GM12878 (cell line): ENCODE results near the gene TTLL8. TPM values are rescaled to one million over a fixed set of nuclear protein-coding genes. Genes with fewer than 3 reads are reported as not detected.

Experiments
- ATAC-seq: fragments of 200-7000 bp; cut with Tn5 transposase; 3 replicates; pipeline ENCODE4 v1.9.1; 2020; ENCODE audit warnings: mild to moderate bottlenecking, moderate library complexity
- BruUV-seq: library from RNA; stranded (reverse); fragments of 400-500 nt; replicated peaks from 2 replicates; lab custom pipeline; 2021; lab: Mats Ljungman, UMichigan
- CTCF ChIA-PET: fragments of 300-600 bp; sonication (Branson Sonifier 250); formaldehyde crosslinking; extraction: SDS; loops from one replicate; lab custom pipeline; 2021; ENCODE audit warnings: inconsistent platforms; lab: Yijun Ruan, JAX
- POLR2A ChIA-PET: fragments of 350-600 bp; formaldehyde crosslinking; extraction: SDS; loops from one replicate; lab custom pipeline; 2021; ENCODE audit warnings: inconsistent platforms; lab: Charles Lee
- RAD21 ChIA-PET: fragments of 300-600 bp; sonication (Branson Sonifier 250); formaldehyde crosslinking; loops from one replicate; lab custom pipeline; 2023; ENCODE audit warnings: antibody characterized with exemption; ENCODE audit not compliant: unreplicated experiment; lab: Charles Lee
- SMC1A ChIA-PET: fragments of 300-600 bp; sonication (Branson Sonifier 250); formaldehyde crosslinking; loops from one replicate; lab custom pipeline; 2023; ENCODE audit not compliant: unreplicated experiment, uncharacterized antibody; lab: Charles Lee
- DNase-seq: peaks from one replicate; pipeline ENCODE4 v3.0.0-alpha.2; 2011; ENCODE audit warnings: low read depth, low spot score
- FAIRE-seq: peaks from 3 replicates; lab custom pipeline; 2011; peaks lifted over from hg19 to GRCh38; lab: Jason Lieb, UNC
- H2AFZ ChIP-seq: 2 replicates; pipeline ENCODE4 v1.6.0; 2011; ENCODE audit warnings: low read depth, low read length, control low read depth; ENCODE audit not compliant: control insufficient read depth
- H3K27ac ChIP-seq: 2 replicates; pipeline ENCODE4 v1.5.1; 2011; ENCODE audit warnings: control low read depth; ENCODE audit not compliant: control insufficient read depth, insufficient read depth
- H3K27me3 ChIP-seq, 2 experiments: replicated peaks in 1 of 2; 2 replicates each; pipeline versions ENCODE4 v1.6.0 to v1.6.1; 2011; ENCODE audit warnings: low read length in 1 of 2; ENCODE audit not compliant: control insufficient read depth in 2 of 2, insufficient read depth in 2 of 2
- H3K36me3 ChIP-seq, 2 experiments: 2 replicates each; pipeline ENCODE4 v1.5.1; 2011; ENCODE audit warnings: low read length in 1 of 2; ENCODE audit not compliant: control insufficient read depth in 2 of 2, insufficient read depth in 2 of 2
- H3K4me1 ChIP-seq: 2 replicates; pipeline ENCODE4 v1.6.1; 2011; ENCODE audit warnings: mild to moderate bottlenecking, low read length, moderate library complexity, mixed read lengths; ENCODE audit not compliant: control insufficient read depth, insufficient read depth
- H3K4me2 ChIP-seq: 2 replicates; pipeline ENCODE4 v1.6.0; 2011; ENCODE audit warnings: control low read depth; ENCODE audit not compliant: control insufficient read depth, insufficient read depth
- H3K4me3 ChIP-seq: fragments of 200-600 bp; sonication (generic); 2 replicates; pipeline ENCODE4 v1.5.1; 2016
- H3K79me2 ChIP-seq: 2 replicates; pipeline ENCODE4 v1.6.0; 2011; ENCODE audit warnings: low read length; ENCODE audit not compliant: control insufficient read depth, insufficient read depth
- H3K9ac ChIP-seq: 2 replicates; pipeline ENCODE4 v1.8.0; 2011; ENCODE audit warnings: low read length, control low read depth, mixed read lengths; ENCODE audit not compliant: control insufficient read depth, insufficient read depth
- H3K9me3 ChIP-seq: replicated peaks from 3 replicates; pipeline ENCODE4 v1.5.1; 2011; ENCODE audit warnings: mild to moderate bottlenecking, low read length; ENCODE audit not compliant: control insufficient read depth, insufficient read depth
- H4K20me1 ChIP-seq: 2 replicates; pipeline ENCODE4 v1.6.0; 2011; ENCODE audit not compliant: control insufficient read depth, insufficient read depth
- ATF3 ChIP-seq: IDR thresholded peaks from 2 replicates; pipeline ENCODE4 v1.6.1; 2011; ENCODE audit warnings: low read depth, mild to moderate bottlenecking, low read length, moderate library complexity, borderline replicate concordance; ENCODE audit errors: extremely low read depth
- BCL11A ChIP-seq: IDR thresholded peaks from 2 replicates; pipeline ENCODE4 v1.6.1; 2011; ENCODE audit warnings: low read depth, low read length
- MYC ChIP-seq: IDR thresholded peaks from 2 replicates; pipeline ENCODE4 v1.6.1; 2011; ENCODE audit warnings: mild to moderate bottlenecking, low read length, moderate library complexity, inconsistent platforms; ENCODE audit not compliant: insufficient read depth, insufficient replicate concordance, insufficient read length, severe bottlenecking
- NR2C1 ChIP-seq: fragments of 450-650 bp; IDR thresholded peaks from 2 replicates; pipeline ENCODE4 v1.6.1; 2017; ENCODE audit warnings: antibody characterized with exemption, mild to moderate bottlenecking, moderate library complexity
- RBBP5 ChIP-seq: fragments of 200-600 bp; sonication (generic); conservative IDR thresholded peaks from 2 replicates; pipeline ENCODE4 v1.6.1; 2016
- TAF1 ChIP-seq: IDR thresholded peaks from 2 replicates; pipeline ENCODE4 v1.6.1; 2011; ENCODE audit warnings: mild to moderate bottlenecking, low read depth, low read length, borderline replicate concordance
- TARDBP ChIP-seq: IDR thresholded peaks from 2 replicates; pipeline ENCODE4 v1.6.1; 2016; ENCODE audit warnings: borderline replicate concordance
- TCF7 ChIP-seq: IDR thresholded peaks from 2 replicates; pipeline ENCODE4 v1.6.1; 2014; ENCODE audit warnings: antibody characterized with exemption, borderline replicate concordance
- WGBS: methylation state at CpG from one replicate; pipeline ENCODE4 v1.1.6; 2016; ENCODE audit warnings: low lambda C conversion rate; ENCODE audit not compliant: insufficient replicate concordance, insufficient coverage; ENCODE audit errors: missing lambda C conversion rate; 5-methylcytosine and 5-hydroxymethylcytosine counted together
- in situ Hi-C: fragments of 300-500 bp; cut with MboI; formaldehyde crosslinking; loops from 9 replicates; pipeline ENCODE4 v1.14.3; 2018; ENCODE audit warnings: mixed read lengths
- intact Hi-C: fragments of 100-400 bp; cut with micrococcal nuclease; formaldehyde crosslinking; loops from one replicate; pipeline ENCODE4 v1.14.2; 2022; ENCODE audit not compliant: unreplicated experiment
- polyA plus RNA-seq, 11 experiments: library from polyadenylated mRNA; depleted of rRNA in 4 of 11; unstranded in 6 of 11; stranded (reverse) in 5 of 11; fragments of >200 nt; fragmentation: Nextera tagmentation in 4 of 11; fragmentation: Illumina TruSeq in 1 of 11; extraction: Ambion mirVana in 4 of 11; extraction: Trizol in 1 of 11; gene quantifications; 1 replicate in 1 of 11; 2 replicates in 10 of 11; pipeline versions ENCODE4 v1.2.1 to v1.2.3, GENCODE V29; 2011 to 2016; ENCODE audit warnings: inconsistent platforms in 2 of 11, missing spikeins in 2 of 11, low read depth in 1 of 11
- total RNA-seq, 4 experiments: library from RNA; depleted of rRNA in 3 of 4; stranded (reverse); fragments of >200 nt in 3 of 4; fragmentation: Illumina TruSeq in 1 of 4; extraction: Trizol in 1 of 4; gene quantifications; 2 replicates each; pipeline versions ENCODE4 v1.2.1 to v1.2.3, GENCODE V29; 2013 to 2021

TTLL8 gene
- total and polyA plus RNA-seq, 10 of the 15 experiments (the other 5 are each of a cell fraction or from before 2014, with no cell fraction given) = not detected

GRCh38 chr22:49986325-49986724, 71.8 kb downstream of the TTLL8 start:
- SMC1A ChIA-PET = interaction anchor here (1.2 kb wide), 1 partner anchor 9 kb away, joined by 5 read pairs; no protein-coding TSS in a partner anchor
- Histone ChIP-seq H3K27me3 (no peaks in the 10 kb centered on the region; a peak in 1 of 4 replicates), H3K4me3 (no peak overlapping the region), H3K9ac (no peak overlapping the region), H3K9me3 (peaks cover 2% of the 10 kb centered on the region; the same call in 2 of the 3 replicates), H2AFZ (no peak overlapping the region), H3K27ac (no peak overlapping the region), H3K4me1 (no peaks in the 10 kb centered on the region; the same call in 1 of the 2 replicates), H3K4me2 (no peak overlapping the region), H3K79me2 (no peaks in the 10 kb centered on the region), H4K20me1 (no peaks in the 10 kb centered on the region), H3K36me3 (no peaks in the 10 kb centered on the region)
- intact Hi-C loops = no loop called here
- TF ChIP-seq TAF1 = no peak
- no peak for TF ChIP-seq TARDBP
- TF ChIP-seq MYC = no peak
- TF ChIP-seq TCF7 = no peak
- no peak for TF ChIP-seq BCL11A
- TF ChIP-seq ATF3 = no peak
- TF ChIP-seq RBBP5 = no peak
- TF ChIP-seq NR2C1 = no peak
- FAIRE-seq = no peak
- 69% methylated on average over 2 of the region's 2 CpGs for WGBS
- in situ Hi-C loops = no loop called here
- POLR2A ChIA-PET = no interaction called here
- no peak for ATAC-seq
- CTCF ChIA-PET = interaction anchor here (1.7 kb wide), 1 partner anchor 44 kb away, joined by 4 read pairs; no protein-coding TSS in a partner anchor
- BruUV-seq = no TSS peak
- RAD21 ChIA-PET = no interaction called here
- no peak for DNase-seq
